ENCODE measurements around the gene RNF126.

RNF126 gene

GRCh38 chr19:646779-647565 is 16.0 kb downstream of the RNF126 start:
- no peak for TF ChIP-seq GATA3 (IDR thresholded peaks at IDR 0.05; ENCODE audit: low read depth, low read length)
- TF ChIP-seq GATA2 (IDR thresholded peaks at IDR 0.05; ENCODE audit: low read depth, low read length) = no peak

GRCh38 chr19:645912-646778 is 16.9 kb downstream of the RNF126 start:
- no peak for TF ChIP-seq GATA3 (IDR thresholded peaks at IDR 0.05; ENCODE audit: low read depth, low read length)
- TF ChIP-seq GATA2 (IDR thresholded peaks at IDR 0.05; ENCODE audit: low read depth, low read length) = no peak

- no peak for TF ChIP-seq GATA2 (IDR thresholded peaks at IDR 0.05; ENCODE audit: low read depth, low read length)
- TF ChIP-seq GATA3 (IDR thresholded peaks at IDR 0.05; ENCODE audit: low read depth, low read length) = no peak
Measured at GRCh38 chr19:644789-645188, 18.2 kb downstream of the RNF126 start.

DNA sequence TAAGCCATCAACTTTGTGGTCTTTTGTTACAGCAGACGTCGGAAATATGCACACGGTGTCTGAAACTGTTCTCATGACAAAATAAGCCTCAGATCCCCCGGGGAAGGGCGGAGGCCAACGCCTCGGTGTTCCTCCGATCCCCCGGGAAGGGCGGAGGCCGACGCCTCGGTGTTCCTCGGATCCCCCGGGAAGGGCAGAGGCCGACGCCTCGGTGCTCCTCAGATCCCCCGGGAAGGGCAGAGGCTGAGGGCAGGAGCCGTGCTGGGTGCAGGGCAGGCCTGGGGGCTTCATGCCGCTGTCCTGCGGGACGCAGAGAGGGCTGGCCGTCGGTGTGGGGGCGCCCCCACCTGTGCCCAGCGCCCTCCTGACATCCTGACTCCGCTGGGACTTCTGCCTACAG is 18.7 kb downstream of the RNF126 start:
- TF ChIP-seq GATA2 (IDR thresholded peaks at IDR 0.05; ENCODE audit: low read depth, low read length) = no peak

DNA sequence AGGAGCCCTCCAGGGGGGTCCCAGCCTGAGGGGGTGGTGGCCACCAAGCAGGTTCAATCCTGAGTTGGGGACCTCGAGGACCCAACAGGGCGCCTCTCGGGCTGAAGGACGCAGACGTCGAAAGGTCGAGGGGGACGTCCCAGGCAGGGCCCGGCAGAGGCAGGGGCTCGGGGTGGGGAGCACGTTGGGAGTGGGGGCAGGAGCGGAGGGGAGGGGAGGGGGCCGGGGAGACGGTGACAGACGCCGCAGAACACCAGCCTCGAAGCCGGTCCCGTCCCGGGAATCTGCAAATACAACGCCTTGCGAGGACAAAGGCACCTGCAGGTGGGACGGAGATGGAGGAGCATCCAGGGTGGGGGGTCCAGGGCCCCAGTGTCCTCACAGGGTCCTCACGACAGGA is 19.3 kb downstream of the RNF126 start:
- TF ChIP-seq GATA2 (IDR thresholded peaks at IDR 0.05; ENCODE audit: low read depth, low read length) (no peak), GATA3 (IDR thresholded peaks at IDR 0.05; ENCODE audit: low read depth, low read length) (no peak)

GRCh38 chr19:642767-643727 is 20.0 kb downstream of the RNF126 start:
- no peak for TF ChIP-seq GATA2 (IDR thresholded peaks at IDR 0.05; ENCODE audit: low read depth, low read length)
- no peak for TF ChIP-seq GATA3 (IDR thresholded peaks at IDR 0.05; ENCODE audit: low read depth, low read length)

GRCh38 chr19:641702-642101 is 21.3 kb downstream of the RNF126 start:
- no peak for TF ChIP-seq GATA3 (IDR thresholded peaks at IDR 0.05; ENCODE audit: low read depth, low read length)
- no peak for TF ChIP-seq GATA2 (IDR thresholded peaks at IDR 0.05; ENCODE audit: low read depth, low read length)

DNA sequence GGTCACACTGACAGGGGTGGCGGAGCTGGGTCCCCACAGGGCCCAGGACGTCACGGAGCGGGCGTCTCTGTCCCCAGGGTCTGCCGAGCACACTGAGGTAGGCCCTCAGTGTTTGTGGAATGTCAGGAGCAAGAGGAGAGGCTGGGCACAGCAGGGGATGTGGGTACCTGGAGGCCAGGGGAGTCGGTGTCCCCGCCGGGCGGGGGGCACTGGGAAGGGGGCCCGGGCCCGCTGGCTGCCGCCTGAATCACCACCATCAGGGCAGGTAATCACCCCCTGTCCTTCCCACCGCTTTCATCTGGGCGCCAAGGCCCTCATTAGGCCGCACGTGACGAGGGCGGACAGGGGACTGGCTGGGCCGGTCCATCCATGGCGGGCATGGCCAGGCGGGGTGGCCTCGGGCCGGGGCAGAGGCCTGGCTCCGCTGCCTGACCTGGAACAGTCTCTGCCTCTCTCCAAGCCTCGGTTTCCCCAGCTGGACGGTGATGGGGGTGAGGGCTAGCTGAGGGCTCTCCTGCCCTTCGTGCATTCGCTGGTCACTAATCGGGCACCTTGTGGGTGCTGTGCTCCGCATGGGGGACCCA is 22.3 kb downstream of the RNF126 start:
- no peak for TF ChIP-seq GATA3 (IDR thresholded peaks at IDR 0.05; ENCODE audit: low read depth, low read length)
- no peak for TF ChIP-seq GATA2 (IDR thresholded peaks at IDR 0.05; ENCODE audit: low read depth, low read length)

GRCh38 chr19:640161-640558 is 22.9 kb downstream of the RNF126 start:
- TF ChIP-seq GATA3 (IDR thresholded peaks at IDR 0.05; ENCODE audit: low read depth, low read length) (no peak), GATA2 (IDR thresholded peaks at IDR 0.05; ENCODE audit: low read depth, low read length) (no peak)

DNA sequence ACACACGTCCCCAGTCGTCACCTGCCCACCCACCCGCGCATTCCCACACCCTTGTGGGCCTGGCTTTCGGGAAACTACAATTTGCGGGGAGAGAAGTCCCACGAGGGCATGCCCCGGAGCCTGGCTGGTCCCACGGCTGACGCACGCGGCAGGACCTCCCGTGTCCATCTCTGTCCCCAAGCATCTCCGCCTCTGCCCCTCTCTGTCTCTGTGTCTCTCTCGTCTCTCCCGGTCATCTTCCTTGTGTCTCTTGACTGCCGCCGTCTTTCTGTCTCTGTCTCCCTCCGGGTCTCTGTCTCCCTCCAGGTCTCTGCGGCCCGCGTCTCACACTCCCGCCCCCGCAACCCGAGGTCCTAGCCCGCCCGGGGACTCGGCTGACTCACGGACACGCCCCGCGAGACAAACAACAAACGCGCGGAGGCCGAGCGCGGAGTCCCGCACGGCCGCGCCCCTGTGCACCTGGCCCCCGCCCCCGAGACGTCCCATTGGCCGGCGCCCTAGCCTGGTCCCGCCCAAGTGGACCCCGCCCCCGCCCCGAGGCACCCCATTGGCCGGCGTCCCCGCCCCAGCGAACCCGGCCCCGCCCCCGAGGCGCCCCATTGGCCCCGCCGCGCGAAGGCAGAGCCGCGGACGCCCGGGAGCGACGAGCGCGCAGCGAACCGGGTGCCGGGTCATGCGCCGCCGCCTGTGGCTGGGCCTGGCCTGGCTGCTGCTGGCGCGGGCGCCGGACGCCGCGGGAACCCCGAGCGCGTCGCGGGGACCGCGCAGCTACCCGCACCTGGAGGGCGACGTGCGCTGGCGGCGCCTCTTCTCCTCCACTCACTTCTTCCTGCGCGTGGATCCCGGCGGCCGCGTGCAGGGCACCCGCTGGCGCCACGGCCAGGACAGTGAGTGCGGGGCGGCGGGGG is 23.5 kb downstream of the RNF126 start, which contains the start of gene FGF22:
FGF22 (plus strand) TSS at position 627 of the 908 bp plus-strand sequence; CDS start at position 674, 47 bp downstream.
- TF ChIP-seq GATA3 (IDR thresholded peaks at IDR 0.05; ENCODE audit: low read depth, low read length) (no peak), GATA2 (IDR thresholded peaks at IDR 0.05; ENCODE audit: low read depth, low read length) (no peak)

- TF ChIP-seq GATA2 (IDR thresholded peaks at IDR 0.05; ENCODE audit: low read depth, low read length) = no peak
- no peak for TF ChIP-seq GATA3 (IDR thresholded peaks at IDR 0.05; ENCODE audit: low read depth, low read length)
Measured at GRCh38 chr19:638906-639252, 24.1 kb downstream of the RNF126 start.

DNA sequence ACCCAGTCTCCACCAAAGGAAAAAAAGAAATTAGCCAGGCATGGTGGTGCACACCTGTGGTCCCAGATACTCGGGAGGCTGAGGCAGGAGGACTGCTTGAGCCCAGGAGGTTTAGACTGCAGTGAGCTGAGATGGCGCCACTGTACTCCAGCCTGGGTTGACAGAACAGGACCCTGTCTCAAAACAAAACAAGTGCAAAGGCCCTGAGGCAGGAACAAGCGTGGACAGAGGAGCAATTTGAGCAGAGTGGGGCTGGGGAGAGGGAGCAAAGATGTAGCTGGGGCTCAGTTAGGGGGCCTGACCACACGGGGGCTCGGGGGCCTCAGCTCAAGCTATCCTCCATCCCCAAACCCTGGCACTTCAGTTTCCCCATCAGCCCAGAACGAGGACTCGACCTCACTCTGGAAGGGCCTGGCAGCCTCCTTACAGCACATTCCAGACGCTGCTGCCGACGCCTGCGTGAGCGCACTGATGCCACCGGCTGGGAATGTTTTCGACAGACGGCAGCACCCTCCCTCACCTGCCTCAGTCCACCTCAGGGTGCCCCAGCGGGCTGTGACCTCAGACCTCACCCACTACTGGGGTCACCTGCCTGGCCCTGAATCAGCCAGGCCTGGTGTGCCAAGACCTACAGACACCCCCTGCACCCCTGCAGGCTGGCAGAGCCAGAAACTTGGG is 27.9 kb downstream of the RNF126 start:
- TF ChIP-seq GATA2 (IDR thresholded peaks at IDR 0.05; ENCODE audit: low read depth, low read length) (no peak), GATA3 (IDR thresholded peaks at IDR 0.05; ENCODE audit: low read depth, low read length) (no peak)

Measured in SH-SY5Y (cell line).